ENCODE results near the gene USP47. TPM values are rescaled to one million over a fixed set of nuclear protein-coding genes. Genes with fewer than 3 reads are reported as not detected.

The USP47 gene
- total and polyA plus RNA-seq, 2 experiments from 2014 or later: 16.3 to 36.7 TPM

DNA sequence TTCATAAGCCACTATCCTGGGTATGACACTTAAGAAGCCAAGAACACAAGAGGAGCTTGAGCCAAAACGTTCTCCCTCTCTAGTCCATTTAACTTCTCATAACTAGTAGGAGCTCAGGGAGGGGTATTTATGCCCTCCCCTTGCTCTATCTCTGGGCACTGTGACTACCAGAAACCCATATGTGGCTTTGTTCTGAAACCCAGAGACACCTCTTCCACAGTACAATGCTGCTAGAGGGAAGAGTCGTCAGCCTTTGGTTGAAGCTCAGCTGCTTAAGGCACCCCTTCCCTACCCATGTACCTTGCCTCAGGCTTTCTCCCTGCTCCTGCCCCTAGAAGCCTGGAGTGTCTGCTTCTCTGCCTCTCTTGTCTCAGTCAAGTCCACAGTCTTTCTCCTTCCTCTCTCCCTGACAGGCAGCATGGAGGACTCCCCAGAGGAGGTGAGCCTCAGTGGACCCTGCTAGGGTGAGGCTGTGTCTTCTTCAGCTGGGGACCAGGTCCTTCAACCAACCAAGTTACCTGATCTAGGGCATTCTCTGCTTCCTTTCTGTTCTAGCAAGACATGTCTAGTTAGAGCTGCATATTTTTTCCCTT is 23.1 kb upstream of the USP47 start:
- no peaks in the 10 kb centered on the region for H3K36me3 ChIP-seq (ENCODE audit: insufficient read depth)
- H3K4me1 ChIP-seq (ENCODE audit: insufficient read depth): no peaks in the 10 kb centered on the region
- Mint-ChIP-seq H3K27ac (no peak overlapping the region), H3K27me3 (ENCODE audit: insufficient read depth, low read depth, poor library complexity) (no peaks in the 10 kb centered on the region), H3K4me1 (no peaks in the 10 kb centered on the region), H3K4me3 (no peak overlapping the region), H3K9me3 (peaks cover 1% of the 10 kb centered on the region; the same call in 1 of the 3 replicates), H3K36me3 (ENCODE audit: low read depth) (no peaks in the 10 kb centered on the region)
- H3K4me3 ChIP-seq: no peak overlapping the region
- no peaks in the 10 kb centered on the region for H3K27me3 ChIP-seq (ENCODE audit: insufficient read depth)
- H3K27ac ChIP-seq (ENCODE audit: low read depth): no peak overlapping the region
- no peaks in the 10 kb centered on the region for H3K79me2 ChIP-seq (replicated peaks; ENCODE audit: insufficient read depth)
- no peak for DNase-seq (ENCODE audit: low spot score)
- ATAC-seq: no peak
- no peak overlapping the region for H3K4me2 ChIP-seq
- H3K9me2 ChIP-seq (ENCODE audit: insufficient read depth): no peaks in the 10 kb centered on the region
- TF ChIP-seq STAT1 (IDR thresholded peaks at IDR 0.05; ENCODE audit: unreplicated experiment): no peak
- TF ChIP-seq JUNB (IDR thresholded peaks at IDR 0.05; ENCODE audit: unreplicated experiment): no peak
- TF ChIP-seq ZNF462 (CRISPR knock-in tag; IDR thresholded peaks at IDR 0.05): no peak
- TF ChIP-seq NANOG (IDR thresholded peaks at IDR 0.05; ENCODE audit: borderline replicate concordance): no peak
- TF ChIP-seq EZH2phosphoT487 (IDR thresholded peaks at IDR 0.05; ENCODE audit: unreplicated experiment): no peak
- TF ChIP-seq ZNF331 (CRISPR knock-in tag; IDR thresholded peaks at IDR 0.05; ENCODE audit: low read depth): no peak
- TF ChIP-seq POLR2AphosphoS5 (IDR thresholded peaks at IDR 0.05; ENCODE audit: low read depth): no peak
- TF ChIP-seq CTCF (conservative IDR thresholded peaks at IDR 0.05; ENCODE audit: low read depth in 2 of 2): no peak
- TF ChIP-seq, protein P1, sequence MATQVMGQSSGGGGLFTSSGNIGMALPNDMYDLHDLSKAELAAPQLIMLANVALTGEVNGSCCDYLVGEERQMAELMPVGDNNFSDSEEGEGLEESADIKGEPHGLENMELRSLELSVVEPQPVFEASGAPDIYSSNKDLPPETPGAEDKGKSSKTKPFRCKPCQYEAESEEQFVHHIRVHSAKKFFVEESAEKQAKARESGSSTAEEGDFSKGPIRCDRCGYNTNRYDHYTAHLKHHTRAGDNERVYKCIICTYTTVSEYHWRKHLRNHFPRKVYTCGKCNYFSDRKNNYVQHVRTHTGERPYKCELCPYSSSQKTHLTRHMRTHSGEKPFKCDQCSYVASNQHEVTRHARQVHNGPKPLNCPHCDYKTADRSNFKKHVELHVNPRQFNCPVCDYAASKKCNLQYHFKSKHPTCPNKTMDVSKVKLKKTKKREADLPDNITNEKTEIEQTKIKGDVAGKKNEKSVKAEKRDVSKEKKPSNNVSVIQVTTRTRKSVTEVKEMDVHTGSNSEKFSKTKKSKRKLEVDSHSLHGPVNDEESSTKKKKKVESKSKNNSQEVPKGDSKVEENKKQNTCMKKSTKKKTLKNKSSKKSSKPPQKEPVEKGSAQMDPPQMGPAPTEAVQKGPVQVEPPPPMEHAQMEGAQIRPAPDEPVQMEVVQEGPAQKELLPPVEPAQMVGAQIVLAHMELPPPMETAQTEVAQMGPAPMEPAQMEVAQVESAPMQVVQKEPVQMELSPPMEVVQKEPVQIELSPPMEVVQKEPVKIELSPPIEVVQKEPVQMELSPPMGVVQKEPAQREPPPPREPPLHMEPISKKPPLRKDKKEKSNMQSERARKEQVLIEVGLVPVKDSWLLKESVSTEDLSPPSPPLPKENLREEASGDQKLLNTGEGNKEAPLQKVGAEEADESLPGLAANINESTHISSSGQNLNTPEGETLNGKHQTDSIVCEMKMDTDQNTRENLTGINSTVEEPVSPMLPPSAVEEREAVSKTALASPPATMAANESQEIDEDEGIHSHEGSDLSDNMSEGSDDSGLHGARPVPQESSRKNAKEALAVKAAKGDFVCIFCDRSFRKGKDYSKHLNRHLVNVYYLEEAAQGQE (IDR thresholded peaks at IDR 0.05; ENCODE audit: unreplicated experiment): no peak
- no peak for TF ChIP-seq EZH2 (IDR thresholded peaks at IDR 0.05; ENCODE audit: low read depth, unreplicated experiment)
- no peak for TF ChIP-seq CREB1 (CRISPR knock-in tag; IDR thresholded peaks at IDR 0.05; ENCODE audit: low read depth)
- no peak for TF ChIP-seq ZNF114 (CRISPR knock-in tag; IDR thresholded peaks at IDR 0.05)
- TF ChIP-seq, protein P2, sequence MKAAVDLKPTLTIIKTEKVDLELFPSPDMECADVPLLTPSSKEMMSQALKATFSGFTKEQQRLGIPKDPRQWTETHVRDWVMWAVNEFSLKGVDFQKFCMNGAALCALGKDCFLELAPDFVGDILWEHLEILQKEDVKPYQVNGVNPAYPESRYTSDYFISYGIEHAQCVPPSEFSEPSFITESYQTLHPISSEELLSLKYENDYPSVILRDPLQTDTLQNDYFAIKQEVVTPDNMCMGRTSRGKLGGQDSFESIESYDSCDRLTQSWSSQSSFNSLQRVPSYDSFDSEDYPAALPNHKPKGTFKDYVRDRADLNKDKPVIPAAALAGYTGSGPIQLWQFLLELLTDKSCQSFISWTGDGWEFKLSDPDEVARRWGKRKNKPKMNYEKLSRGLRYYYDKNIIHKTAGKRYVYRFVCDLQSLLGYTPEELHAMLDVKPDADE (IDR thresholded peaks at IDR 0.05): no peak
- H3F3A ChIP-seq (replicated peaks; ENCODE audit: low read depth): no peaks in the 10 kb centered on the region
- no peaks in the 10 kb centered on the region for H4K20me1 ChIP-seq (replicated peaks; ENCODE audit: insufficient read depth)
- no peak overlapping the region for H2AFZ ChIP-seq
